IMR-90 (cell line): ENCODE results near the gene CTDSPL. TPM values are rescaled to one million over a fixed set of nuclear protein-coding genes. Genes with fewer than 3 reads are reported as not detected.

ENCODE experiments used
- ATAC-seq: fragments of 200-7000 bp; cut with Tn5 transposase; 2 replicates; pipeline ENCODE4 v1.9.1; 2020; ENCODE audit warnings: low read depth, mild to moderate bottlenecking, moderate library complexity
- BruUV-seq: library from RNA; stranded (reverse); fragments of 400-500 nt; replicated peaks from 2 replicates; lab custom pipeline; 2021; lab: Mats Ljungman, UMichigan
- CTCF ChIA-PET: fragments of 300-600 bp; formaldehyde crosslinking; extraction: SDS; loops from one replicate; lab custom pipeline; 2021; ENCODE audit warnings: antibody characterized with exemption; lab: Yijun Ruan, JAX
- POLR2A ChIA-PET: fragments of 300-600 bp; sonication (Branson Sonifier 250); formaldehyde crosslinking; loops from one replicate; lab custom pipeline; 2022; ENCODE audit warnings: antibody characterized with exemption; ENCODE audit not compliant: unreplicated experiment; lab: Charles Lee
- DNase-seq: peaks from one replicate; pipeline ENCODE4 v3.0.0; 2013
- H2AFZ ChIP-seq: replicated peaks from 2 replicates; pipeline ENCODE3; 2013; ENCODE audit warnings: low read length, mild to moderate bottlenecking; ENCODE audit not compliant: poor library complexity
- H2AK5ac ChIP-seq: 2 replicates; pipeline ENCODE4 v1.6.1; 2013; ENCODE audit warnings: low read depth, low read length, inconsistent platforms
- H2AK9ac ChIP-seq: replicated peaks from 2 replicates; pipeline ENCODE3; 2013; ENCODE audit warnings: mild to moderate bottlenecking, low read depth, low read length, moderate library complexity; ENCODE audit not compliant: poor library complexity
- H2BK120ac ChIP-seq: 2 replicates; pipeline ENCODE4 v1.6.1; 2013; ENCODE audit warnings: low read depth, low read length, inconsistent platforms
- H2BK15ac ChIP-seq: 3 replicates; pipeline ENCODE4 v1.6.1; 2013; ENCODE audit warnings: low read depth, low read length, inconsistent platforms
- H2BK20ac ChIP-seq: 2 replicates; pipeline ENCODE4 v1.6.1; 2013; ENCODE audit warnings: low read depth, mild to moderate bottlenecking, inconsistent platforms, low read length, moderate library complexity
- H2BK5ac ChIP-seq: 2 replicates; pipeline ENCODE4 v1.6.1; 2013; ENCODE audit warnings: mild to moderate bottlenecking, low read depth, low read length, inconsistent platforms; ENCODE audit not compliant: poor library complexity, severe bottlenecking
- H3K14ac ChIP-seq: replicated peaks from 2 replicates; pipeline ENCODE4 v1.6.1; 2013; ENCODE audit warnings: low read depth, low read length, inconsistent platforms
- H3K18ac ChIP-seq: 2 replicates; pipeline ENCODE4 v1.6.1; 2013; ENCODE audit warnings: low read depth, low read length, control low read depth
- H3K23ac ChIP-seq: 2 replicates; pipeline ENCODE4 v1.6.1; 2013; ENCODE audit warnings: low read depth, low read length, inconsistent platforms
- H3K27ac ChIP-seq: 2 replicates; pipeline ENCODE4 v1.5.1; 2013; ENCODE audit warnings: mild to moderate bottlenecking, control low read depth, low read length; ENCODE audit not compliant: insufficient read depth
- H3K27me3 ChIP-seq: 2 replicates; pipeline ENCODE4 v1.6.1; 2013; ENCODE audit warnings: low read length; ENCODE audit not compliant: control insufficient read depth, insufficient read depth
- H3K36me3 ChIP-seq: 2 replicates; pipeline ENCODE4 v1.6.1; 2013; ENCODE audit warnings: low read length, mixed read lengths; ENCODE audit not compliant: control insufficient read depth, insufficient read depth
- H3K4ac ChIP-seq: 2 replicates; pipeline ENCODE4 v1.6.1; 2013; ENCODE audit warnings: low read depth, low read length, inconsistent platforms
- H3K4me1 ChIP-seq: 2 replicates; pipeline ENCODE4 v1.6.1; 2013; ENCODE audit warnings: low read length, mixed read lengths; ENCODE audit not compliant: control insufficient read depth, insufficient read depth
- H3K4me2 ChIP-seq: 2 replicates; pipeline ENCODE4 v1.6.1; 2013; ENCODE audit warnings: low read depth, mild to moderate bottlenecking, control low read depth, low read length, moderate library complexity
- H3K4me3 ChIP-seq: 2 replicates; pipeline ENCODE4 v1.5.1; 2013; ENCODE audit warnings: low read depth, mild to moderate bottlenecking, control low read depth, low read length, moderate library complexity; ENCODE audit not compliant: insufficient read depth
- H3K56ac ChIP-seq: 2 replicates; pipeline ENCODE4 v1.6.1; 2013; ENCODE audit warnings: low read length, inconsistent platforms; ENCODE audit not compliant: insufficient read depth; ENCODE audit errors: extremely low read depth
- H3K79me1 ChIP-seq, 2 experiments: 2 replicates each; pipeline ENCODE4 v1.6.1; 2013; ENCODE audit warnings: low read length in 2 of 2, inconsistent platforms in 1 of 2, low read depth in 1 of 2
- H3K9ac ChIP-seq: 2 replicates; pipeline ENCODE4 v1.6.1; 2013; ENCODE audit warnings: low read depth, low read length, control low read depth
- H3K9me1 ChIP-seq: 2 replicates; pipeline ENCODE4 v1.6.1; 2013; ENCODE audit warnings: low read length, inconsistent platforms; ENCODE audit not compliant: insufficient read depth
- H3K9me3 ChIP-seq: 2 replicates; pipeline ENCODE4 v1.6.1; 2013; ENCODE audit warnings: low read length; ENCODE audit not compliant: control insufficient read depth, insufficient read depth
- H4K20me1 ChIP-seq: 2 replicates; pipeline ENCODE4 v1.6.1; 2013; ENCODE audit warnings: low read length, inconsistent platforms; ENCODE audit not compliant: insufficient read depth
- H4K5ac ChIP-seq: 2 replicates; pipeline ENCODE4 v1.6.1; 2013; ENCODE audit warnings: mild to moderate bottlenecking, low read depth, low read length, control low read depth
- H4K8ac ChIP-seq, 2 experiments: 2 replicates each; pipeline ENCODE4 v1.6.1; 2013; ENCODE audit warnings: low read depth in 2 of 2, low read length in 2 of 2, control low read depth in 1 of 2, inconsistent platforms in 1 of 2
- H4K91ac ChIP-seq: 2 replicates; pipeline ENCODE4 v1.6.1; 2013; ENCODE audit warnings: low read depth, low read length, inconsistent platforms; ENCODE audit not compliant: insufficient read depth
- CEBPB ChIP-seq: IDR thresholded peaks from 2 replicates; pipeline ENCODE4 v1.6.1; 2012; ENCODE audit warnings: low read depth, low read length, improper control_type of control experiment
- CTCF ChIP-seq: conservative IDR thresholded peaks from 2 replicates; pipeline ENCODE4 v1.5.1; 2012; ENCODE audit warnings: mild to moderate bottlenecking, low read depth, low read length, improper control_type of control experiment
- FOS ChIP-seq: fragments of 150-350 bp; IDR thresholded peaks from 2 replicates; pipeline ENCODE4 v1.6.1; 2016; ENCODE audit warnings: low read depth, low read length
- MAZ ChIP-seq: IDR thresholded peaks from 2 replicates; pipeline ENCODE4 v1.6.1; 2012; ENCODE audit warnings: low read depth, mild to moderate bottlenecking, low read length, improper control_type of control experiment, moderate library complexity, borderline replicate concordance
- NFE2L2 ChIP-seq: fragments of 150-350 bp; IDR thresholded peaks from 2 replicates; pipeline ENCODE4 v1.6.1; 2016; ENCODE audit warnings: low read depth, mild to moderate bottlenecking, low read length
- RCOR1 ChIP-seq: IDR thresholded peaks from 2 replicates; pipeline ENCODE4 v1.6.1; 2012; ENCODE audit warnings: mild to moderate bottlenecking, low read length, improper control_type of control experiment; ENCODE audit not compliant: insufficient replicate concordance
- RFX5 ChIP-seq: IDR thresholded peaks from 2 replicates; pipeline ENCODE4 v1.8.0; 2012; ENCODE audit warnings: low read depth, mild to moderate bottlenecking, low read length, moderate library complexity
- SMC3 ChIP-seq: fragments of 150-350 bp; IDR thresholded peaks from 2 replicates; pipeline ENCODE4 v1.6.1; 2016; ENCODE audit warnings: low read depth, mild to moderate bottlenecking, antibody characterized with exemption, low read length, moderate library complexity
- WGBS, 2 experiments: methylation state at CpG; one replicate each; pipeline versions ENCODE4 v1.1.5 to v1.1.7; 2013; ENCODE audit warnings: missing lambda C conversion rate in 2 of 2; ENCODE audit not compliant: insufficient read length in 1 of 2; ENCODE audit errors: extremely low coverage in 2 of 2; 5-methylcytosine and 5-hydroxymethylcytosine counted together
- dilution Hi-C: fragments of 300-500 bp; cut with HindIII; formaldehyde crosslinking; loops from one replicate; pipeline ENCODE4 v1.14.3; 2018; ENCODE audit warnings: low sequenced_read_pairs; ENCODE audit not compliant: unreplicated experiment
- in situ Hi-C: fragments of 300-500 bp; cut with MboI; formaldehyde crosslinking; loops from 3 replicates; pipeline ENCODE4 v1.14.3; 2019; ENCODE audit warnings: low sequenced_read_pairs, inconsistent platforms, mixed read lengths
- intact Hi-C: fragments of 100-400 bp; cut with micrococcal nuclease; formaldehyde crosslinking; loops from 2 replicates; pipeline ENCODE4 v1.10.0; 2022
- polyA plus RNA-seq, 3 experiments: library from polyadenylated mRNA; depleted of rRNA; stranded (reverse); fragments of >200 nt; gene quantifications; 2 replicates each; pipeline ENCODE4 v1.2.3, GENCODE V29; 2012; ENCODE audit warnings: low replicate concordance in 1 of 3
- total RNA-seq: library from RNA; depleted of rRNA; stranded (reverse); fragments of >200 nt; gene quantifications from 2 replicates; pipeline ENCODE4 v1.2.3, GENCODE V29; 2012
- TF ChIP-seq, protein P1 (sequence below): fragments of 150-350 bp; IDR thresholded peaks from 2 replicates; pipeline ENCODE4 v1.6.1; 2017; ENCODE audit warnings: mild to moderate bottlenecking, antibody characterized with exemption, low read length, low read depth

Gene CTDSPL
- total and polyA plus RNA-seq, 2 of the 4 experiments (the other 2 are of a cell fraction) = 24.5 to 29.0 TPM

- Histone ChIP-seq H4K20me1 (peaks cover 46% of the 10 kb centered on the region; the same call in 1 of the 2 replicates), H3K4me3 (no peak overlapping the region), H3K4me2 (no peak overlapping the region), H3K79me1 (peaks cover 48 to 76% of the 10 kb centered on the region in 2 experiments), H3K9ac (no peak overlapping the region), H3K18ac (no peak overlapping the region), H3K56ac (no peak overlapping the region), H3K27me3 (no peaks in the 10 kb centered on the region), H4K91ac (no peak overlapping the region), H3K9me1 (peaks cover 26% of the 10 kb centered on the region), H4K5ac (no peak overlapping the region), H3K27ac (no peak overlapping the region), H3K4me1 (peaks cover 6% of the 10 kb centered on the region), H3K14ac (no peak overlapping the region), H3K4ac (no peak overlapping the region; the same call in 1 of the 2 replicates), H2BK15ac (no peak overlapping the region), H4K8ac (no peak overlapping the region), H2AFZ (no peak overlapping the region), H2BK120ac (no peak overlapping the region), H3K36me3 (no peaks in the 10 kb centered on the region), H2BK20ac (no peak overlapping the region), H2AK5ac (no peak overlapping the region), H3K23ac (no peak overlapping the region), H2BK5ac (no peak overlapping the region), H3K9me3 (no peaks in the 10 kb centered on the region), H2AK9ac (no peak overlapping the region)
- no TSS peak for BruUV-seq
- dilution Hi-C loops (no loop called here), in situ Hi-C loops (no loop called here), intact Hi-C loops (no loop called here)
- POLR2A ChIA-PET = no interaction called here
- DNase-seq = no peak
- CTCF ChIA-PET = interaction anchor here (1.3 kb wide), 1 partner anchor 9 kb away, joined by 5 read pairs; no protein-coding TSS in a partner anchor
- no peak for ATAC-seq
- WGBS, 2 experiments = 100% methylated on average over 1 of the region's 3 CpGs; no CpG with 5 or more reads in 1 of the 2 experiments
- TF ChIP-seq CEBPB (no peak), CTCF (no peak), SMC3 (no peak), RFX5 (no peak), MAZ (no peak), FOS (no peak), NFE2L2 (no peak), RCOR1 (no peak)
- TF ChIP-seq, protein P1, sequence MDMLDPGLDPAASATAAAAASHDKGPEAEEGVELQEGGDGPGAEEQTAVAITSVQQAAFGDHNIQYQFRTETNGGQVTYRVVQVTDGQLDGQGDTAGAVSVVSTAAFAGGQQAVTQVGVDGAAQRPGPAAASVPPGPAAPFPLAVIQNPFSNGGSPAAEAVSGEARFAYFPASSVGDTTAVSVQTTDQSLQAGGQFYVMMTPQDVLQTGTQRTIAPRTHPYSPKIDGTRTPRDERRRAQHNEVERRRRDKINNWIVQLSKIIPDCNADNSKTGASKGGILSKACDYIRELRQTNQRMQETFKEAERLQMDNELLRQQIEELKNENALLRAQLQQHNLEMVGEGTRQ = no peak
These were observed 25.4 kb downstream of the CTDSPL start for GRCh38 chr3:37887062-37887461.
